Naive thymus-derived CD4-positive, alpha-beta T cell (primary cell): Measurements from ENCODE around the gene CDH13. TPM values are rescaled to one million over a fixed set of nuclear protein-coding genes. Genes with fewer than 3 reads are reported as not detected.

Source experiments
- ATAC-seq: fragments of 150-1000 bp; cut with Tn5 transposase; 2 replicates; pipeline ENCODE4 v1.10.0; 2021; ENCODE audit warnings: mild to moderate bottlenecking, moderate library complexity
- CTCF ChIA-PET: fragments of 350-600 bp; sonication (Branson Sonifier 250); formaldehyde crosslinking; loops from one replicate; lab custom pipeline; 2021; ENCODE audit warnings: antibody characterized with exemption; lab: Charles Lee
- POLR2A ChIA-PET: fragments of 350-600 bp; sonication (Branson Sonifier 250); formaldehyde crosslinking; loops from one replicate; lab custom pipeline; 2021; ENCODE audit warnings: antibody characterized with exemption, inconsistent platforms; lab: Charles Lee
- DNase-seq, 9 donors: peaks; one replicate each; pipeline versions ENCODE4 v3.0.0 to v3.0.0-alpha.2; 2020 to 2022; ENCODE audit warnings: mixed read lengths in 1 of 9
- H3K27ac ChIP-seq: one replicate; pipeline ENCODE4 v1.7.0; 2013; ENCODE audit warnings: mild to moderate bottlenecking, low read depth, low read length, moderate library complexity
- H3K27me3 ChIP-seq, 2 donors: one replicate each; pipeline ENCODE4 v1.7.0; 2013; ENCODE audit warnings: low read length in 2 of 2, mild to moderate bottlenecking in 2 of 2, moderate library complexity in 2 of 2; ENCODE audit not compliant: control insufficient read depth in 2 of 2, insufficient read depth in 2 of 2
- H3K36me3 ChIP-seq, 3 experiments: 1 replicate in 2 of 3; 2 replicates in 1 of 3; pipeline ENCODE4 v1.7.0; 2013; ENCODE audit warnings: low read length in 3 of 3, mild to moderate bottlenecking in 3 of 3, moderate library complexity in 1 of 3; ENCODE audit not compliant: insufficient read depth in 3 of 3, control insufficient read depth in 2 of 3
- H3K4me1 ChIP-seq, 2 donors: one replicate each; pipeline ENCODE4 v1.7.0; 2013; ENCODE audit warnings: low read length in 2 of 2, mild to moderate bottlenecking in 2 of 2, moderate library complexity in 1 of 2; ENCODE audit not compliant: control insufficient read depth in 2 of 2, insufficient read depth in 2 of 2
- H3K4me3 ChIP-seq: 2 replicates; pipeline ENCODE4 v1.7.0; 2013; ENCODE audit warnings: mild to moderate bottlenecking, low read length
- H3K9me3 ChIP-seq, 3 experiments: 1 replicate in 2 of 3; 2 replicates in 1 of 3; pipeline ENCODE4 v1.7.0; 2013; ENCODE audit warnings: low read length in 3 of 3; ENCODE audit not compliant: control insufficient read depth in 2 of 3
- H3K27ac Mint-ChIP-seq, 9 donors: one replicate each; pipeline ENCODE4 v1.8.0; 2020 to 2022; ENCODE audit warnings: mixed read lengths in 9 of 9, mild to moderate bottlenecking in 8 of 9, moderate library complexity in 5 of 9, inconsistent platforms in 2 of 9
- H3K27me3 Mint-ChIP-seq, 5 donors: one replicate each; pipeline ENCODE4 v1.8.0; 2021 to 2022; ENCODE audit warnings: mixed read lengths in 5 of 5, mild to moderate bottlenecking in 1 of 5
- H3K36me3 Mint-ChIP-seq, 5 donors: one replicate each; pipeline ENCODE4 v1.8.0; 2020 to 2022; ENCODE audit warnings: mixed read lengths in 5 of 5, mild to moderate bottlenecking in 3 of 5, inconsistent platforms in 1 of 5
- H3K4me1 Mint-ChIP-seq, 7 donors: one replicate each; pipeline ENCODE4 v1.8.0; 2020 to 2022; ENCODE audit warnings: mixed read lengths in 7 of 7, mild to moderate bottlenecking in 3 of 7, inconsistent platforms in 1 of 7
- H3K4me3 Mint-ChIP-seq, 10 donors: one replicate each; pipeline ENCODE4 v1.8.0; 2020 to 2022; ENCODE audit warnings: mild to moderate bottlenecking in 10 of 10, mixed read lengths in 10 of 10, moderate library complexity in 6 of 10, inconsistent platforms in 2 of 10
- H3K9me3 Mint-ChIP-seq, 11 donors: one replicate each; pipeline ENCODE4 v1.8.0; 2020 to 2022; ENCODE audit warnings: mixed read lengths in 11 of 11, mild to moderate bottlenecking in 4 of 11, inconsistent platforms in 1 of 11, moderate library complexity in 1 of 11
- intact Hi-C, 2 donors: fragments of 100-400 bp; cut with micrococcal nuclease; formaldehyde crosslinking; loops; one replicate each; pipeline ENCODE4 v1.15.1; 2023
- polyA plus RNA-seq, 2 donors: library from polyadenylated mRNA; unstranded; fragments of 300-500 nt; fragmentation: Illumina TruSeq; gene quantifications; one replicate each; pipeline ENCODE4 v1.2.3, GENCODE V29; 2021
- total RNA-seq, 6 experiments: library from RNA in 5 of 6; stranded (reverse) in 5 of 6; gene quantifications; 1 replicate in 5 of 6; 2 replicates in 1 of 6; pipeline ENCODE4 v1.2.3 and lab custom pipeline; 2021 to 2026

Gene CDH13
- total and polyA plus RNA-seq, 7 experiments from 2014 or later, result not detected

DNA sequence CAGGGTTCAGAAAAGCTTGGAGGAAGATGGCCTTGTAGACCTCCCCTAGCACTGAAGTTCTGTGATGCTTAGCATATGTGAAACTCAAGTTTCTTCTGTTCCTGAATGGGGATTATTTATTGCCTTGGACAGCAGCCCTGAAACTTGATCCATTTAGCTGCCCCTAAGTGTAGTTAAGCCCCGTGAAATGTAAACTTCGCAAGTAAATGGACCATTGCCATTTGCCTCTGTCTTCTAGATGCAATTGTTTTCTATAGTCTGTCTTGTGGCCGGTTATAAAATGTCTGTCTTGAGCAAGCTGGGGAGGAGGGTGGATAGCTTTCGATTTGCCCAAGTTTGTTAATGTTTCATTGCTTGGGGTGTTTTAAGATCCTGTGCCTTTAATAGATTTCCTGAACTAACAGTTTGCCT, 261.8 kb downstream of the CDH13 start:
- intact Hi-C loops, result no loop called here
- ChIA-PET POLR2A (no interaction called here), CTCF (no interaction called here)
- Mint-ChIP-seq H3K9me3 (peaks cover 0 to 10% (median under 1%) of the 10 kb centered on the region in 11 donors), H3K27ac (no peak overlapping the region), H3K36me3 (no peaks in the 10 kb centered on the region), H3K4me3 (no peak overlapping the region), H3K4me1 (no peaks in the 10 kb centered on the region), H3K27me3 (peaks cover 0 to 13% (median 6%) of the 10 kb centered on the region in 5 donors)
- Histone ChIP-seq H3K9me3 (no peaks in the 10 kb centered on the region), H3K27ac (no peak overlapping the region), H3K27me3 (no peaks in the 10 kb centered on the region), H3K4me1 (no peaks in the 10 kb centered on the region), H3K4me3 (no peak overlapping the region), H3K36me3 (no peaks in the 10 kb centered on the region)
- ATAC-seq, result no peak
- no peak for DNase-seq

DNA sequence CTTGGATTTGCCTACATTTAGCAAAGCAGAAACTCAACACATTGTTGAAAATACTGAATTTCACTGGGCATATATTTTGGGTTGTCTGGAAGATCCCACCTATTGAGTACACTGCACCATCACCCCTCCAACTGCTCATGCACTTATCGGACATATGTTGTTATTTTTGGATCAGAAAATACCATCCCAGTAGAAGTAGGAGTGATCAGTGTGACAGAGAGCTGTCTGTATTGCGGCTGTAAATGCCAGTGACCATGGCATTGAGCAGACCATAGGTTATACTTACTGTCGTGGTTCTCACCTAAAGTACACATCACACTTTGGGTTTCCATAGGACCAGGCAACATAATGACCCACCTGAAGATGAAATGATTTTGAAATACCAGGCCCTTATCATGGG, 264.7 kb downstream of the CDH13 start:
- Mint-ChIP-seq H3K4me1 (peaks cover 0 to 2% (median 0%) of the 10 kb centered on the region in 7 donors), H3K9me3 (peaks cover 0 to 10% (median 3%) of the 10 kb centered on the region in 11 donors), H3K4me3 (no peak overlapping the region), H3K36me3 (no peaks in the 10 kb centered on the region), H3K27ac (no peak overlapping the region), H3K27me3 (peaks cover 0 to 13% (median 3%) of the 10 kb centered on the region in 5 donors)
- POLR2A ChIA-PET, result no interaction called here
- no peaks in the 10 kb centered on the region for H3K9me3 ChIP-seq
- DNase-seq (no peak), ATAC-seq (no peak)
- CTCF ChIA-PET, result no interaction called here
- H3K27me3 ChIP-seq, result no peaks in the 10 kb centered on the region
- no peaks in the 10 kb centered on the region for H3K4me1 ChIP-seq
- intact Hi-C loops, result no loop called here
- H3K27ac ChIP-seq, result no peak overlapping the region
- no peak overlapping the region for H3K4me3 ChIP-seq
- H3K36me3 ChIP-seq, result no peaks in the 10 kb centered on the region

DNA sequence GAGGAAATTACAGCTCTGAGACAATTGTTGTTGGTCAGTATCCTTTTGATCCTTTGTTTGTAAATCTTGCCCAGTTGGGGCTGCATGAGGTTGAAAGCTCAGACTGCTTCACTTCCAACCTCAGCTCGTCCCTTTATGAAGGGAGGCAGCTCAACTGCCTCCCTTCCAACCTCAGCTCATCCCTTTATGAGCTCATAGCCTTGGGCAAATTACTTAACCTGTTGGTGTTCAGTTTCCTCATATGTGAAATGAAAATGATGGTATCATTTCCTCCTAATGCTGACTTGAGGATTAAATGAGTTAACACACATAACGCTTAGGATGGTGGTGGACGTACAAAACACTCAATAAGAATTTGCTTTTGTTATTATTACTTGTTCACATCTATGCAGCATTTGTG, 265.1 kb downstream of the CDH13 start:
- no peaks in the 10 kb centered on the region for H3K36me3 ChIP-seq
- H3K4me3 Mint-ChIP-seq, result no peak overlapping the region
- H3K9me3 ChIP-seq, result no peaks in the 10 kb centered on the region
- no peaks in the 10 kb centered on the region for H3K36me3 Mint-ChIP-seq
- no peaks in the 10 kb centered on the region for H3K4me1 ChIP-seq
- intact Hi-C loops, result no loop called here
- DNase-seq (no peak), ATAC-seq (no peak)
- H3K27me3 Mint-ChIP-seq, result peaks cover 0 to 10% (median 3%) of the 10 kb centered on the region in 5 donors
- H3K9me3 Mint-ChIP-seq, result peaks cover 0 to 10% (median 3%) of the 10 kb centered on the region in 11 donors
- ChIA-PET CTCF (no interaction called here), POLR2A (no interaction called here)
- no peak overlapping the region for H3K27ac Mint-ChIP-seq
- H3K4me1 Mint-ChIP-seq, result peaks cover 0 to 2% (median 0%) of the 10 kb centered on the region in 7 donors
- H3K27ac ChIP-seq, result no peak overlapping the region
- H3K27me3 ChIP-seq, result no peaks in the 10 kb centered on the region
- no peak overlapping the region for H3K4me3 ChIP-seq

DNA sequence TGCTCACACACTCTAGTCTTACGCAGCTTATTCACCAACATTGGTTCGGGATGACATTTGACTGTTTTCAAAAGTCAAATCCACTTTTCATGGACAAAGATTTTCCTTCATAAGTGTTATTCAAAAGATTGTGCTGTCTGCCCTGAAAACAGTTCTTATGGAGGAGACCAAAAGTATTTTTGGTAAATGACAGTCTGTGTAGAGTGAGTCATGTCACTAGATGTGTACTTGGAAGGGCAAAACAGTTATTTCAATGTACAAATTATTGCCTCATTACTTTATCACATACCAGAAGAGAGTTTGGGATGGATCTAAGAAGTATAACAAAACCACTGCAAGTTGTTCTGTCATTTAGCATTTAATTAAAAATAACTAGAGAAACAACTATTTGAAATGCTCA, 265.6 kb downstream of the CDH13 start:
- H3K36me3 Mint-ChIP-seq, result no peaks in the 10 kb centered on the region
- no peak overlapping the region for H3K27ac ChIP-seq
- H3K4me3 Mint-ChIP-seq, result no peak overlapping the region
- ChIA-PET POLR2A (no interaction called here), CTCF (no interaction called here)
- no peaks in the 10 kb centered on the region for H3K4me1 ChIP-seq
- H3K27me3 Mint-ChIP-seq, result peaks cover 0 to 6% (median 3%) of the 10 kb centered on the region in 5 donors
- peaks cover 0 to 2% (median 0%) of the 10 kb centered on the region in 7 donors for H3K4me1 Mint-ChIP-seq
- no peaks in the 10 kb centered on the region for H3K9me3 ChIP-seq
- peaks cover 0 to 10% (median 2%) of the 10 kb centered on the region in 11 donors for H3K9me3 Mint-ChIP-seq
- no peak overlapping the region for H3K27ac Mint-ChIP-seq
- no peak overlapping the region for H3K4me3 ChIP-seq
- intact Hi-C loops, result no loop called here
- H3K27me3 ChIP-seq, result no peaks in the 10 kb centered on the region
- H3K36me3 ChIP-seq, result no peaks in the 10 kb centered on the region
- DNase-seq (no peak), ATAC-seq (no peak)

DNA sequence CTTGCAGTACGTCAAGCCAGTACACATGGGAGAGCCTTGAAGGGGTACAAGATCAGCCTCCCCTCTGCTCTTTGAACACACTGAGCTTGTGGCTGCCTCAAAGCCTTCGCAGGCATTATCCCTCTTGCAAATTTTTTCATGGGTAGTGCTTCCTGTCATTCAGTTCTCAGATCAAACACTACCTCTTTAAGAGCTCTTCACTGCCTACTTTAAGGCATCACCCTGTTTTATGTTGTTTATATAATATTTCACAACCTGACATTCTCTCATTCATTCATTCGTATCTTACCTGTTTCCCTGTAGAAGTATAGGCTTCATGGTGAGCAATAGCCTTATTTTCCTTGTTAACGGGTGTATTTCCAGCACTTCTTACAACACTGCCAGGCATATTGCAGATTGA, 269.1 kb downstream of the CDH13 start:
- ATAC-seq, result no peak
- Histone ChIP-seq H3K4me3 (no peak overlapping the region), H3K27ac (no peak overlapping the region), H3K36me3 (no peaks in the 10 kb centered on the region), H3K27me3 (no peaks in the 10 kb centered on the region), H3K9me3 (no peaks in the 10 kb centered on the region), H3K4me1 (no peaks in the 10 kb centered on the region)
- H3K27me3 Mint-ChIP-seq, result peaks cover 0 to 9% (median 0%) of the 10 kb centered on the region in 5 donors
- peaks cover 0 to 3% (median 0%) of the 10 kb centered on the region in 5 donors for H3K36me3 Mint-ChIP-seq
- no peak overlapping the region for H3K27ac Mint-ChIP-seq
- no peak for DNase-seq
- CTCF ChIA-PET, result no interaction called here
- POLR2A ChIA-PET, result no interaction called here
- peaks cover 0 to 2% (median 0%) of the 10 kb centered on the region in 7 donors for H3K4me1 Mint-ChIP-seq
- intact Hi-C loops, result no loop called here
- H3K9me3 Mint-ChIP-seq, result peaks cover 0 to 15% (median 3%) of the 10 kb centered on the region in 11 donors
- H3K4me3 Mint-ChIP-seq, result no peak overlapping the region

DNA sequence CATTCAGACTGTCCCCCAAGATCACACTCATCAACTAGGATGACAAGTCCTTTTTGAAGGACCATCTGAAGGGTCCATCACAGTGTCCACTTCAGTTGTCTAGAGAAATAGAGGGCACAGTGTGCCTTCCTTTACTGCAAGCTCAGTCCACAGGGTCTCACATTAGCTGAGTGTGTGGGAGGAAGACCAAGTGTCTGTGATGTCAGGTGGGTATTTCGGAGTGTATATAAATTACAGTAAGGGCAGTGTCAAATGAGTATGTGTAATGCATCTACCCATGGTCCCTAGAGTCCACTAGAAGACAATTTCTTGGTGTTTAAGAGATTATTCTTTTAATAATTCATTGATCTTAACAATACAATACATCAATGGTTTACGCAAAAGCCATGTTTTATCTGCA, 272.2 kb downstream of the CDH13 start:
- ATAC-seq (no peak), DNase-seq (no peak)
- Histone ChIP-seq H3K9me3 (peaks cover 0 to 3% (median 0%) of the 10 kb centered on the region in 3 experiments), H3K36me3 (no peaks in the 10 kb centered on the region), H3K4me1 (no peaks in the 10 kb centered on the region), H3K27me3 (no peaks in the 10 kb centered on the region), H3K27ac (no peak overlapping the region), H3K4me3 (no peak overlapping the region)
- peaks cover 0 to 2% (median 0%) of the 10 kb centered on the region in 7 donors for H3K4me1 Mint-ChIP-seq
- peaks cover 0 to 3% (median 0%) of the 10 kb centered on the region in 5 donors for H3K36me3 Mint-ChIP-seq
- H3K9me3 Mint-ChIP-seq, result peaks cover 0 to 22% (median 2%) of the 10 kb centered on the region in 11 donors
- POLR2A ChIA-PET, result no interaction called here
- intact Hi-C loops, result no loop called here
- no peak overlapping the region for H3K27ac Mint-ChIP-seq
- peaks cover 0 to 15% (median 0%) of the 10 kb centered on the region in 5 donors for H3K27me3 Mint-ChIP-seq
- no peak overlapping the region for H3K4me3 Mint-ChIP-seq
- CTCF ChIA-PET, result no interaction called here

DNA sequence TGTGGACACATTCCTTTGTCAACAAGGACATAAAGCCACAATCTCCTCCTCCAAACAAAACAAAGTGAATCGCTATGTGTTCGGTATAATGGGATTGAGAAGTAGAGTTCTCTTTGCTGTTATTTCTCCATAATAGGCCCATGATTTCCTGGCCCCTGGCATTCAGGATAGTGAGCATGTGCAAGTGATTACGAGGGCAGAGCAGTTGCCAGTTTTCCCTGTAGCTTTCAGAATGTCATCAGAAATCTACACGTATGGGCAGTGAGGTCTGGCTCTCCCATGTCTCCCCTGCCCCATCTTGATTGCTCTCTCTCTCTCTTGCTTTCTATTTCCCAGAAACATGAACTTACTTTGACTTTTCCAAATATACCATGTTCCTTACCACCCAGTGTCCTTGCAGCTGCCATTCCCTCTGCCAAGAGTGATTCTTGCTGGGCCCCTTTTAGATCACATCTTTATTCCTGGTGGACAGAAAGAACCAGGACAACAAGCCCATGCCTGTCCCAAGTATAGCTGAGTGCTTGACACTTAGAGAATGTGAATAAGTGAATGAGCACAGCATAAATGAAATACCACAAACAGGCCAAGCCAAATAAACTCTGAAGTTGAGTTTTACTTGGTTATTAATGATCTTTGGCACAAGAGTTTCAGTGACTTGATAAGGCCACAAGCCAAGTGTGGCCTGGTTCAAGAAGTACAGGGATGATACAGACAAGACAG, 273.1 kb downstream of the CDH13 start:
- Histone ChIP-seq H3K9me3 (peaks cover 0 to 3% (median 0%) of the 10 kb centered on the region in 3 experiments), H3K36me3 (no peaks in the 10 kb centered on the region), H3K27me3 (no peaks in the 10 kb centered on the region), H3K4me3 (no peak overlapping the region), H3K27ac (no peak overlapping the region), H3K4me1 (no peaks in the 10 kb centered on the region)
- Mint-ChIP-seq H3K4me1 (no peaks in the 10 kb centered on the region), H3K4me3 (no peak overlapping the region), H3K27ac (no peak overlapping the region), H3K9me3 (peaks cover 0 to 22% (median 2%) of the 10 kb centered on the region in 11 donors), H3K36me3 (peaks cover 0 to 3% (median 0%) of the 10 kb centered on the region in 5 donors), H3K27me3 (peaks cover 0 to 10% (median 0%) of the 10 kb centered on the region in 5 donors)
- DNase-seq (no peak), ATAC-seq (no peak)
- ChIA-PET POLR2A (no interaction called here), CTCF (no interaction called here)
- intact Hi-C loops, result no loop called here
